AG08395 (cell line): ENCODE measurements around the gene PLEKHG3.

Experiments used
- DNase-seq: peaks from one replicate; pipeline ENCODE4 v3.0.0; 2012; ENCODE audit warnings: mixed read lengths, low spot score

The PLEKHG3 gene

DNA sequence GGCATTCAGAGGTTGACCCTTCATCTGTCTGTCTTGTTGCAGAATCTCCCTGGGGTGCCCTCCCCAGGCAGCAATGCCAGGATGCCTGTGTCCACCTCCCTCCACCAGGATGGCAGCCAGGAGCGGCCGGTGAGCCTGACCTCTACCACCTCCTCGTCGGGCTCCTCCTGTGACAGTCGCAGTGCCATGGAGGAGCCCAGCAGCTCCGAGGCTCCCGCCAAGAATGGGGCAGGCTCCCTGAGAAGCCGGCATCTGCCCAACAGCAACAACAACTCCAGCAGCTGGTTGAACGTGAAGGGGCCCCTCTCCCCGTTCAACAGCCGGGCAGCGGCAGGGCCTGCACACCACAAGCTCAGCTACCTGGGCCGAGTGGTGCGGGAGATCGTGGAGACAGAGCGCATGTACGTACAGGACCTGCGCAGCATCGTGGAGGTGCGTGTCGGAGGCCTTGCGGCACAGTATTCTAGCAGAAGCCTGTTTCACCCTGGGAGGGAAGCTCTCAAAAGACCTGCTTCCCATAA lies 23.4 kb downstream of the PLEKHG3 start:
- DNase-seq = no peak

DNA sequence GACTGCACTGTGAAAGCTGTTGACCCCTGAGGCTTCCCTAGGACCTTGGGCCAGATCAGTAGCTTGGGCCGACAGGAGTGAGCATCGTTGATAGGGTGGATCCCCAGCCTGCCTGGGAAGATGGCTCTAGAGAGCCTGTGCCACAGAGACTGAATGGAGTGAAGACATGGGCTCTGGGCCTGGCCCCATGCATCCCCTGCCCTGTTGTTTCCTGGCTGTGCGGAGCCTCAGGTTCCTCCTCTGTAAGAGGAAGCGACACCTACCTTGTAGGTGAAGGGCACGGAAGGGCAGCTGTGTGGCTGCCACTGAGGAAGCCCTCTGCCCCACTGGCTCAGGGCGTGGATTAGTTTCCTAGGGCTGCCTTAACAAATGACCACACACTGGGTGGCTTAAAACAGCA lies 23.9 kb downstream of the PLEKHG3 start:
- DNase-seq = no peak

DNA sequence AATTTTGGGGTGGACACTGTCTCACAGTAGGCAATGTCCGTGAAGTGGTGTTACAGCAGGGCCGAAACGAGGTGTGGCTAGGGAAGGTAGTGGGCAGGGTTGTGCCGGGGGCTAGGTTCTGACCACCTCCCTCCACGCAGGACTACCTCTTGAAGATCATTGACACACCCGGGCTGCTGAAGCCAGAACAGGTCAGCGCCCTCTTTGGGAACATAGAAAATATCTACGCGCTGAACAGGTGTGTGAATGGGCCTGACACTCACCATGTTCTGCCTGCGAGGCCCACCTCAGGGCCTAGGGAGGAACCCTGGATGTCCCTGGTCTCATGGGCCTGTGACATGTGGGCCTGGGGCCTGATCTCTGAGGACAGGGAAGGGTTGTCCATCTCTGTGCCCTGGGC lies 24.6 kb downstream of the PLEKHG3 start:
- DNase-seq = no peak

DNA sequence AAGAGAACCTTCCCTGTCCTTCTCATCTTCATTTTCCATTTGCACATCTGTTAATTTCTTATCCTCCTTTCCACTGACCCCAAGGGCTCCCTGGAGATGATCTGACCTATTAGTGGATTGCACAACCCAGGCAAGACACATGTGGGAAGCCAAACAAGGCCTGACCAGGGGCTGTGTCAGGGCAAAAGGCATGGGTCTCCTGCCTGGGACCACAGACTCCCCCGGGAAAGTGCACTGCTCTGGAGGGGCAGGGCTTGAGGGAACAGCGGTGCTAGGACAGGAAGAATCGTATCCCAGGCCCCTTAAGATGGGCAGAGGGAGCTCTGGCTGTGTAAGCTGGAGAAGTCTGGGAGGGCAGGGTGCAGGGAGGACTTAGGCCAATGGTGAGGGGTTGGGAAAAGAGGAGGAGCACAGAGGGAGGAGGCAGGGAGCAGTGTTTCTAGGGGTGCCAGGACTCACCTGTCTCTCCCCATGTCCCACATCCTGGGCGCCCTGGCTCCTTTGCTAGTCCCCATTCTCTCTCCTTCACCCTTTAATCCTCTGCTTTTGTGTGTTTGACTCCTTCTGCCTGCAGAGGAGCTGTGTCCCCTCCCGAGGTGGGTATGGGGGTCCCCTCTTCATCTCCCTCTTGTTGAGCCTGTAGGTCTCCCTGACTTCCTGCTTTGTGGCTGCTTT lies 25.3 kb downstream of the PLEKHG3 start:
- DNase-seq = no peak

DNA sequence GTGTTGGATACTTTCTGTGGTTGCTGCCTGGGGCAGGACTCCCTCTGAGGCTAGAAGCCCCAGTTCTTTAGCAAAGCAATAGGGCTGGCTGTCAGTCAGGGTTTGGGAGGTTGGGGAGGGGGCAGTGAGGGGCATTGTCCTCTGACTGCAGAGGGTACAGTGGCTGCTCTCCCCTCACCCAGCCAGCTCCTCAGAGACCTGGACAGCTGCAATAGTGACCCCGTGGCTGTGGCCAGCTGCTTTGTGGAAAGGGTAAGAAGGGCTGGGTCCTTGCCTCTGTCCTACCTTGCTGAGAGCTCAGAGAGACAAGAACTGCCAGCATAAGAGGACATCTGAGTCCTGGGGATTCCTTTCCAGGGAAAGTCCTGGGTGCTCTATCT lies 25.8 kb downstream of the PLEKHG3 start:
- DNase-seq = no peak

DNA sequence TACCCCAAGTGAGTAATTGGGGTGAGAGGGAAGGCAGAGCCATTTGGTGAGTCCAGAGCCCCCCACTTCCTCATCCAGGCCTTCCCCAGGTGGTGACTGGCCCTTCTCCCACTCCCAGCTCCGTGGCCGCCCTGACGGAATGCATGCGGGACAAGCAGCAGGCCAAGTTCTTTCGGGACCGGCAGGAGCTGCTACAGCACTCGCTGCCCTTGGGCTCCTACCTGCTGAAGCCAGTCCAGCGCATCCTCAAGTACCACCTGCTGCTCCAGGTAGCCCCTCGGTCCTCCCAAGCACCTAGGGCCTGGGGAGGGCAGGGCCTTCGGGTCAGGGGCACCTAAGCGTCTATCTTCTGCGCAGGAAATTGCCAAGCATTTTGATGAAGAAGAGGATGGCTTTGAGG lies 26.5 kb downstream of the PLEKHG3 start:
- no peak for DNase-seq

DNA sequence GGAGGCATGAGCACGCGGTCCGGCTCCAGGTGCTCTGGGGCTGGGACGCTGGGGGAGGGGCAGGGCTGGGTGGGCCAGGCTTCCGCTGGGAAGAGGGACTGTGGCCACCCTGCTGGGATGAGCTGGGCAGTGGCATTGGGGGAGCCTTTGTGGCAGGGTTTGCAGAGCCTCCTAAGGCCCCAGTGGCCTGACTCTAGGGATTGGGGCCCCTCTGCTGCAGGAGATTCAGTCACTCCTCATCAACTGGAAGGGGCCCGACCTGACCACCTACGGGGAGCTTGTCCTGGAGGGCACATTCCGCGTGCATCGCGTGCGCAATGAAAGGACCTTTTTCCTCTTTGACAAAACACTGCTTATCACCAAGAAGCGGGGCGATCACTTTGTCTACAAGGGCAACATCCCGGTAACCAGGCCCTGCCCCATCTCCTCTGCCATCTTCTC lies 26.9 kb downstream of the PLEKHG3 start:
- DNase-seq = no peak

DNA sequence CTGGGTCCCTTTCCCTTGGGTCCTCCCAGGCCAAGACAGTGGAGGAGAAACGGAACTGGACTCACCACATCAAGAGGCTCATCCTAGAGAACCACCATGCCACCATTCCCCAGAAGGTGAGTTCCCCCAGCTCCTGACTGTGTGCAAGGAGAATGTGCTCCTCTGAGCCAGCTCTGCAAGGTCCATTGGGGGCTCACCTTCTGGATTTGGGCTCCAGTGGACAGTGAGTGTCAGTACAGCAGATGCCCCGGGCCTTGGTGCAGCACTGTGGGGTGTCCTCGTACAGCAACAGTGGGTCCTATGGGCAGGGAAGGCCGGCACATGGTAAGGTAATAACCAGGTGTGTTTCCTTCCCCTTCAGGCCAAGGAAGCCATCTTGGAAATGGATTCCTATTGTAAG lies 27.8 kb downstream of the PLEKHG3 start:
- DNase-seq = no peak

DNA sequence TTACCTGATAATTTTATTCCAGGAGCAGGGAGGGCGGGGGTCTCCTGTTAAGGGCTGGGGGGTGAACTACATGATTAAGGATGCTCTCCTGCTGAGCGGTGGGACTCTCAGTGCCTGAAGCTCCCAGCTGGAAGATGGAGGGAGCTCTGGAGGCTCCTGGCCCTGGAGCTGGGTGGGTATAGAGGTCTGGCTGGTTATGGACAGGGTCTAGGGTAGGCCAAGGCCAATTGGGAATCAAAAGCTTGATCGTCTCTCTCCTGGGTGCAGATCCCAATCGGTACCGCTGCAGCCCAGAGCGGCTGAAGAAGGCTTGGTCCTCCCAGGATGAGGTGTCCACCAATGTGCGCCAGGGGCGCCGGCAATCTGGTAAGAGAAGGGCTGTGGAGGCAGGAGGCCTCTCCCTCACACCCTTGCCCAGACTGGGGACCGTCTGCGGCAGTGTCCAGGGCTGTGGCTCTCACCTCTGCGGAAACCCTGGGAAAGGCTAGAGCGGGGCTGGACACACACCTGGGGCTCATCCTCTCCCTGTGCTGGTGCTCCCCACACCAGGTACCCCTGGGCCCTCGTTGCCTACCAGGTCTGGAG lies 28.4 kb downstream of the PLEKHG3 start:
- no peak for DNase-seq

DNA sequence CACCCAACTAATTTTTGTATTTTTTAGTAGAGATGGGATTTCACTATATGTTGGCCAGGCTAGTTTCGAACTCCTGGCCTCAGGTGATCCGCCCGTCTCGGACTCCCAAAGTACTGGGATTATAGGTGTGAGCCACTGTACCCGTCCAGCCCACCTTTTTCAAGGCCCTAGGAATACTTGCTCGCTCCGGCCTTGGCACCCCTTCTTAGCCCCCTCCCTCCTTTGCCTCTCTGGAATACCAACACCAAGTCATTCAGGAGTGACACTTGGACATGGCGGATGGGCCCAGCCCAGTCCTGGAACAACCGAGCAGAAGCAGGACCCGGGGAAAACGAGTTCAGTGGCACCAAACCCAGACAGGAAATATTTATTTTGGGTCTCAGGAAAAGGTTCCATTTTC lies 29.1 kb downstream of the PLEKHG3 start:
- DNase-seq = no peak

DNA sequence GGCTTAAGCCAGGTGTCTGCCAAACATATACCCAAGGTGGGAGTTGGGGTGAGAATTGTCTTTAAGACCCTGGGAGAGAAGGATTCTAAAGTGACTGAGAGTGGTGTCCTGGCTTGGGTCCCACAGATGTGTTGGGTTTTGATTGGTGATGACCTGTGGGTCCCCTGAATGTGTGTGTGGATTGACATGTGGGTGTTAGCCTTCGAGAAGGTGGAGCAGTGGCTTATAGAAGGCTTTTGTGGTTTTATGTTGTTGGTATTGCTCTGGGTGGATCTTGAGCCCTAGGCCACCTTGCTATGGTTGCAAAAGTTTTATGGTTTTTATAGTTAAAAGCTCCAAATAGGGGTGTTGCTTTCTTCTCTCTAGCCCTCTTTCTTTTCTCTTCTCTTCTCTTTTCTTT lies 29.7 kb downstream of the PLEKHG3 start:
- no peak for DNase-seq

DNA sequence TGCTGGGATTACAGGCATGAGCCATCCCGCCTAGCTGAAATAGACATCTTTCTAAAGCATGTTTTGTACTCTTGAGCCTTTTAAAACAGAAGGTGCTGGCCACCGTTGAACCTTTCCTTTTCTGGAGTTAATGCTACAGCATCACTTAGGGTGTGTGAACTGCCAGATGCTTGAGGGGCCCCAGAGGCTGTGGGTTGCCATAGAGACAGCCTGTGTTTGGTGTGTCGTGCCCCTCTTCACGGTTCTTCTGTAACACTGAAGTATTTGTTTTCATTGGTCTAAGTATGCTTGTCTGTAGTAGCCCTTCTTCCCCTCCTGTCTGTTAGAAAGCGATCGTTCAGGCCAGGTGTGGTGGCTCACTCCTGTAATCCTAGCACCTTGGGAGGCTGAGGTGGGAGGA lies 30.8 kb downstream of the PLEKHG3 start:
- DNase-seq = no peak

DNA sequence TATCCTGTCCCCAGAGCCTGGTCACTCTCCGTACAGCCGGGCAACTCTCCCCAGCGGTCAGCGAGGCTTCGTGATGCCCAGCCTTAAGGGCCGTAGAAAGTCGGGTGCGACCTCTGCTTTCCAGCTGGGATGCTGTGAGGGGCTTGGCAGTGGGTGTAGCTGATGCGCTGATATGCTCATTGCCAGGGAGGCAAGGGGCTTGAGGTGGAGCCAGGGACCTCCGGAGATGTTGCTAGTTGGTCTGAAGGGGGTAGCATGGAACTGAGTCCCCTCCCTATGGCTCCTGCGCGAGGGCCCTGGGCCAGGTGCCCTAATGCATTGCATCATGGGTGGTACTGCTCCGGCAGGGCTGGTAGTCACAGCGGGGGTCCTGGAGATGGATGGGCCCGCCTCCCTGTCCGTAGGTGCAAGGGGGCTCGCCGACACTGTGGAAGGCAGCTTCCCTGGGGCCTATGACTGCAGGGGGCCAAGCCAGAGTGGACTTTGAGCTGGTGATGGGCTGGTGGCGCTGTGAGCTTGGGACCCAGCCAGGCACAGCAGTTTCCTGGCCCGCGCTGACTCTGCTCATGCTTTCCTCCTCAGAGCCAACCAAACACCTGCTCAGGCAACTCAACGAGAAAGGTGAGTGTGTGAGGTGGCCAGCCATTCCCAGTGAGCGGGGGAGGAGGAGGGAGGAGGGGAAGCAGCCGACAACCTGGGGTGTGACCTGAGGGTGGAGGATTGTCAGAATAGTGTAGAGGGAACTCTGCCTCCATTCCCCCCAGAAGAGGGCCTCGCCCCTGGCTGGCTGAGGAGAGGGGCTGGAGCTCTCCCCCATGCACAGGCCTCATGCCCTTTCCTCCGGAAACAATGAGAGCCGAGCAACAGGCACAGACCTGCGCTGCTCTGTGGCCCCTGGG lies 32.3 kb downstream of the PLEKHG3 start:
- no peak for DNase-seq

DNA sequence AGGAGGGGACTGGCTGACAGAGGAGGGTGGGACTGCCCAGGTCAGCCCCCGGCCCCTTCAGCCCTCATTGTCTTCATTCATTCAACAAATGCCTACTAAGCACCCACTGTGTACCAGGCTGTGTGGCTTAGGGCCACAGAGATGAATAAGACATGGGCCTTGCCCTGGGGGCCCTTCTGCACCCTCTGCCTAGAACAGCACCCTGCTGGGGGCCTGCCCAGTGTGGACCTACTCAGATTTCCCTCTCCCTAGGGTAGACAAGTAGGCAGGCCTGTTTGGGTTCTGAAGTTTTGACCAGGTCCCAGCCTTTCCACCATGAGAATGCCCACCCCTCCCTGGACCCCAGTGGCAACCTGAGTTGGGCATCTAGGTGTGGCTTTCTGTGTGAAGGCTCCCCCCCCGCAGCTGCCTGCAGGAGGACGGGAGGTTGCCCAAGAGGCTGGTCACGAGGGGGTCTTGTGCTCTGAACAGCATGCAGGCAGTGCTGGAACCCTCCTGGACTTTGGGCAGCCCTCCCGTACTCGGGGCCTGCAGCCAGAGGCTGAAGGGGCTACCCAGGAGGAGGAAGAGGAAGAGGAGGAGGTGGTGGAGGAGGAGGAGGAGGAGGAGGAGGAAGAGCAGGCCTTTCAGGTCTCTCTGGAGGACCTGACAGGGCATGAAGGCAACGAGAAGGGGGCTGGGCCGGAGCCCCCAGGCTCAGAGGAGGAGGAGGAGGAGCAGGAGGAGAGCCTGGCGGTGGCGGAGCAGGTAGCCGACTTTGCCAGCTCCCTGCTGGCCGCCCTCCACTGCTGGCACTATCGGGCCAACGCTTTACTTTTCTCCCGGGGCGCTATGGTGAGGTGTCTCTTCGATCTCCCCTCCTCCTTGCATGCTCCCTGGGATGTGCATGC lies 33.4 kb downstream of the PLEKHG3 start:
- DNase-seq = no peak

DNA sequence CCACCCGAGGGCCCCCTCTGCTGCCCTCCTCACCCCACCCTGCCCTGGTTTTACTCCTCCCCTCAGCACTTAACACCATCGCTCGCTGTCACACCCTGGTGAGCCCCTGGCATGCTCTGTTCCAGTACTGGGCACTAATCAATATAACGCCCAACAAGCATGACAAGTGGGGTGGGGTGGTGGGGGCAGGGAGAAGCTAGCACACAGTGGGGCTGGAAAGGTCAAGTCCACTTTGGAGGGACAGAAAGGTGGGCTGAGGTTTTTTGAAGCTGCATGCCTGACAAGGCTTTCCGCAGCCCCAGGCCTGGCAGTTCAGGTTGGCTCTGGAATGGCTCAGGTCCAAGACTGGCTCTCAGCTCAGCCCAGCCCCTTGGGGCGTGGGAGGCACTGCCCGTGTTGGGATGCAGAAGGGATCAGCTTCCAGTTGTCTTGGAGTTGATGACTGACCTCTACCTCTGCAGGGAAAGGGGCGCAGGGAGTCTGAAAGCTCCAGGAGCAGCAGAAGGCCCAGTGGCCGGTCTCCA lies 34.1 kb downstream of the PLEKHG3 start:
- DNase-seq = no peak

DNA sequence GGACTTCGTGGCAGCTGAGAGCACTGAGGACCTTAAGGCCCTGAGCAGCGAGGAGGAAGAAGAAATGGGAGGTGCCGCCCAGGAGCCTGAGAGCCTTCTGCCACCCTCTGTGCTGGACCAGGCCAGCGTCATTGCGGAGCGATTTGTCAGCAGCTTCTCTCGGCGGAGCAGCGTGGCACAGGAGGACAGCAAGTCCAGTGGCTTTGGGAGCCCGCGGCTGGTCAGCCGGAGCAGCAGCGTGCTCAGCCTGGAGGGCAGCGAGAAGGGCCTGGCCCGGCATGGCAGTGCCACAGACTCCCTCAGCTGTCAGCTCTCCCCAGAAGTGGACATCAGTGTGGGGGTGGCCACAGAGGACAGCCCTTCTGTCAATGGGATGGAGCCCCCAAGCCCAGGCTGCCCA lies 37.0 kb downstream of the PLEKHG3 start:
- DNase-seq = no peak

DNA sequence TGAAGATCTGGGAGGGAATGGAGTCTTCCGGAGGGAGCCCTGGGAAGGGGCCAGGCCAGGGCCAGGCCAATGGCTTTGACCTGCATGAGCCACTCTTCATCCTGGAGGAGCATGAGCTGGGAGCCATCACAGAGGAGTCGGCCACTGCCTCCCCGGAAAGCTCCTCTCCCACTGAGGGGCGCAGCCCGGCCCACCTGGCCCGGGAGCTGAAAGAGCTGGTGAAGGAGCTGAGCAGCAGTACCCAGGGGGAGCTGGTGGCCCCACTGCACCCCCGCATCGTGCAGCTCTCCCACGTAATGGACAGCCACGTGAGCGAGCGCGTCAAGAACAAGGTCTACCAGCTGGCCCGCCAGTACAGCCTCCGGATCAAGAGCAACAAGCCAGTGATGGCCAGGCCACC lies 37.7 kb downstream of the PLEKHG3 start:
- no peak for DNase-seq

DNA sequence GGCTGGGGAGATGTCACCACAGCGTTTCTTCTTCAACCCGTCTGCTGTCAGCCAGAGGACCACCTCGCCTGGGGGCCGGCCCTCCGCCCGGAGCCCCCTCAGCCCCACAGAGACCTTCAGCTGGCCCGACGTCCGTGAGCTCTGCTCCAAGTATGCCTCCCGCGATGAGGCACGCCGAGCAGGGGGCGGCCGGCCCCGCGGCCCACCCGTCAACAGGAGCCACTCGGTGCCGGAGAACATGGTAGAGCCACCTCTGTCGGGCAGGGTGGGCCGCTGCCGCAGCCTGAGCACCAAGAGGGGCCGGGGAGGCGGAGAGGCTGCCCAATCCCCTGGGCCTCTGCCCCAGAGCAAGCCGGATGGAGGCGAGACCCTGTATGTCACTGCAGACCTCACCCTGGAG lies 38.8 kb downstream of the PLEKHG3 start:
- DNase-seq = no peak

DNA sequence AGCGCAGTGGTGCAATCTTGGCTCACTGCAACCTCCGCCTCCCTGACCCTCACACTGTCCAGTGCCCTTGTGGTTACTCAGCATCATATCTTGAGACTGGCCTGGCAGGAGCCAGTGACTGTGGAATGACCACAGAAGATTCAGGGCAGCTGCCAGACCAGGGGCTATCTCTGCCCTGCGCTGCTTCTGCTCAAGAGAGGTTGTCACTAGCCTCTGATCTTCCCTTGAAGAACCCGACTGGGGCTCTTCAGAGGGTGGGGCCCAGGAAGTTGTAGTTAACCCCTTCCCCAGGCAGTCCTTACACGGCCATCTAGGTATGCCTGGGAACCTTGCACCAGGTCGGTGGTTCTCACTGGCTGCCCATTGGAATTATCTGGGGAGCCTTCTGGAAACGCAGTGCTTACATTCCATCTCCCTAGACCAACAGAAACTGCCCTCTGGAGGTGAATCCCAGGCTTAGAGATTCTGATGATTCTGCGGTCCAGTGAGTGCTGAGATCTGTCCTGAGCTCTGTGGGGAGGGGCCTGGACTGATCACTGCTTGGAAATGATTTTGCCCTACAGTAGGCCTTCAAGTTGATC lies 41.4 kb downstream of the PLEKHG3 start:
- peak; percentile 25 for DNase-seq

DNA sequence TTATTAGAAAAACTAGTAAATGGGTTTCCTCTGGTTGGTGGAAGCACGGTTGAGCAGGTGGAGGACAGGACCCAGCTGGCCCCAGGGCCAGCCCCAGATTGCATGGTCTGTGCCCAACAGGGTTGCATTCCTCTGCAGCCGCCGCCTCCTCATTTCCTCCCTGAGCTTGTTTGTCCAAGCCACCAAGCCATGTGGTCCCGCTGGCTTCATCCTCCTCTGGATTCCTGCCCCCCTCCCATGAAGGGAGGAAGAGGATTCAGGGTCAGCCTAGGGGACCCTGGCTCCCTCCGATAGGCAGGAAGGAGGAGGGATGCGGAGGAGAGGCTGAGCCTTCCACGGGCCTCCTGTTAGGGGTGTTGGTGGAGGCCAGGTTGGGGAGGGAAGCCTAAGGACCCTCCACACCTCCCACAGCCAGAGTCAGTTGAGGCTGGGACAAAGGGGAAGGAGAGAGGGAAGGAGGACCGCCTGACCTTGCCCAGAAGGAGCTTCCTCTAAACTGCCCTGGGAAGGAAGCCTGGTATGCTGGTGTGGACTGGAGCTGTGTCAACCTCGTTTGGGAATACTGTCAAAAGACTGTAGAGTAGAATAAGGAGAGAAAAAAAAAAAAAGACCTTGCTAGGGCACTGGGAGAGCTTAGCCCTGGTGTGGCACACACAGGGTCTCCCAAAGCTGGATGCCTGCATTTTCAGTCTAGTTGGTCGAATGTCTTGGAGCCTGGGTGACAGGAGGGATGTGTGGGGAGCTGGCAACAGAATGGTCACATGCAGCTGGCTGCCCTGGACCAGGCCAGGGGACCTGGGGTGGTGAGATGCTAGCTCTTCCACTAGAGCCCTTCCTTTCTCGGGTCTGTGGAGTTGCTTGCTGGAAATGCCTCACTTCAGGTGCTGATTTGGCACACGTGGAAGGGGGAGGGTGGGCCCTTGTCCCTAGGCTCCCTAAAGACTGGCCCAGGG lies 42.4 kb downstream of the PLEKHG3 start:
- no peak for DNase-seq
